ENCODE data around the gene DNAJB1. TPM values are rescaled to one million over a fixed set of nuclear protein-coding genes. Genes with fewer than 3 reads are reported as not detected.

Gene DNAJB1
- total RNA-seq, 1 experiment from 2014 or later: 126 TPM

DNA sequence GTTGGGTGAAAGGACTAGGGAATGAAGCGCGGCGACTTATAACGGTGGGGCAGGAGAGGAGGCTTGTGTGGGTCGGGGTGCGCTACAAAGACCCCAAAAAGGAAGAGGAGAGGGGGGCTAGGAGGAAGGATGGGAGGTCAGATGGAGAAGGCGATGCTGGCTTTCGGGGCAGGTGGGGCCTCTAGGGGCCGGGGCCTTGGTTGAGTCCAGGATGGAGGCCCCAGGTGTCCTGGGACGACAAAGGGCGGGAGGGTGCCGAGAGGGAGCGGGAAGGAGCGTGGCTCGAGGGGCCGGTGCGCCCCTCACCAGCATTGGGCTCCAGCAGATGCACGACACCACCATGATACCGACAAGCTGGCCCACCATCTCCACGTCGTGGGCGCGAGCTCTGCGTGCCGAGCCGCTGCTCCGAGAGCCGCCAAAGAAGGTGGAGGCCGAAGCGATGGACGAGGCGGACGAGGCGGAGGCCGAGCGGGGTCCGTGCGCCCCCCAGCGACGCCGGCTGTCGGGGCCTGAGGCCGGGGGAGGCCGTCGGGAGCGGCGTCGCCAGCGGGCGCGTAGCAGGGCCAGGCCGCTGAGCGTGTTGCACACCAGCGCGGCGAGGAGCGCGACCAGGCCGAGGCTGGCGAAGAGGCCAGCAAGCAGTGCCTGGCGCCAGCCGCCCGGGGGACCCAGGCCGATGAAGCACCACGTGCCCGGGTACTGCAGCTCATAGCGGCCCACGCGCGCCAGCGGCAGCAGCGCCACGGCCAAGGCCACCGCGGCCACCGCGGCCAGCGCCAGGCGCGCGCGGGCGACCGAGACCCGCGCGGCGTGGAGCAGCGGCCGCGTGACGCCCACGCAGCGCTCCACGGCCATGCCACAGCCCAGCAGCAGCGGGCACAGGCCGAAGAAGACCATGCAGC is 44.9 kb downstream of the DNAJB1 start:
- no peak for DNase-seq (ENCODE audit: low read depth)

DNA sequence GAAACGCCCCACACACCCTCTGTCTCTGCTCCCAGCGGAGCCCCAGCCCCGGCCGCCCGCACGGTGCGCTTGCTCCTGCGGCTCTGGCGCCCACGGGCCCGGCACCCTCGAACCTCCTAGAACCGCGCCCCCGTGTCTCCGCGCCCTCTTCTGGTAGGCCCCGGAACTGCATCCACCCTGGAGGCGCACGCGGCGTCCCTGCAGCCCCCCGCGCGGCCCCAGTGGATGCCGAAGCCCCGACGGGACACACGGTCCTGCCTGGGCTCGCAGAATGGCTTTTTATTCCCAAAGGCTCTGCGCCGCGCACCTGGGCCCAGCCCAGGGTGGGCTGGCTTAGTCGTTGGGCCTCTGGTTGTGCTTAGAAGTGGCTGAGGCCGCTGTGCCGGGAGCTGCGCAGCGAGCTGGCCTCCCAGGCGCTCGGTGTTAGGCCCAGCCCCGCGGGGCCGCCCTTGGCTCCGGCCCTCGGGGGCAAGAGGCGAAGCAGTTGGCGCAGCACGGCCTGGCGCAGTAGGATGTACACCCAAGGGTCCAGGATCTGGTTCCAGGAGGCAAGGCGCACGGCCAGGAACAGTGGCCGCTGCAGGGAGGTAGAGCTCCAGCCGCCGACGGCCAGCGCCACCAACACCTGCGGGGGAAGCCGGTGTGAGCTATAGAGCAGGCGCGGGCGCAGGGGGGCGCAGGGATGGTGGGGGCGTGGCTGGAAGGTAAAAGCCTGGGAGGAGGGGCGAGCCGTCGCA is 45.8 kb downstream of the DNAJB1 start:
- DNase-seq (ENCODE audit: low read depth): no peak

DNA sequence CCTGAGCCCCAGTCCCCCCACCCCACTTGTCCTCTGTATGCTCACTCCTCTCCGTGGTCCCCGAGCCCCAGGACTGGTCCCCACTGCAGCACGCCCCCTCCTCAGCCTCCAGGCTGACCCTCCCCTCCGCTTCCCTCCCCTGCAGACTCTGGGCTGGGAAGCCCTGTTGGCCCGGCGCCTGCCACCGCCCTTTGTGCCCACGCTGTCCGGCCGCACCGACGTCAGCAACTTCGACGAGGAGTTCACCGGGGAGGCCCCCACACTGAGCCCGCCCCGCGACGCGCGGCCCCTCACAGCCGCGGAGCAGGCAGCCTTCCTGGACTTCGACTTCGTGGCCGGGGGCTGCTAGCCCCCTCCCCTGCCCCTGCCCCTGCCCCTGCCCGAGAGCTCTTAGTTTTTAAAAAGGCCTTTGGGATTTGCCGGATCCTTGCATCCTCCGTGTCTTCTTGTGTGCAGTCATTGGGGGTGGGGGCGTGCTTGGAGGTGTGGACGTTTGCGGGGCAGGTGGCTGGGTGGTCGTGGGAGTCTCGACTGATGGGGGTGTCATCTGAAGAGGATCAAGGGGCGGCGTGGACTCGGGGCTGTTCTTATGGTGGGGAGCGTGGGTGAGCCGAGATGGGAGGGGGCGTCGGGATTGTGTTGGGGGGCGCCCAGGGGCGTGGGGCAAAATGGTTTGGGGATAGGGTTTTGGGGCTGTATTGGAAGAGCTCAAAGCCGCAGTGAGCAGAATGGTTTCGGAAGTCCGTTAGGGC is 46.6 kb downstream of the DNAJB1 start:
- no peak for DNase-seq (ENCODE audit: low read depth)

DNA sequence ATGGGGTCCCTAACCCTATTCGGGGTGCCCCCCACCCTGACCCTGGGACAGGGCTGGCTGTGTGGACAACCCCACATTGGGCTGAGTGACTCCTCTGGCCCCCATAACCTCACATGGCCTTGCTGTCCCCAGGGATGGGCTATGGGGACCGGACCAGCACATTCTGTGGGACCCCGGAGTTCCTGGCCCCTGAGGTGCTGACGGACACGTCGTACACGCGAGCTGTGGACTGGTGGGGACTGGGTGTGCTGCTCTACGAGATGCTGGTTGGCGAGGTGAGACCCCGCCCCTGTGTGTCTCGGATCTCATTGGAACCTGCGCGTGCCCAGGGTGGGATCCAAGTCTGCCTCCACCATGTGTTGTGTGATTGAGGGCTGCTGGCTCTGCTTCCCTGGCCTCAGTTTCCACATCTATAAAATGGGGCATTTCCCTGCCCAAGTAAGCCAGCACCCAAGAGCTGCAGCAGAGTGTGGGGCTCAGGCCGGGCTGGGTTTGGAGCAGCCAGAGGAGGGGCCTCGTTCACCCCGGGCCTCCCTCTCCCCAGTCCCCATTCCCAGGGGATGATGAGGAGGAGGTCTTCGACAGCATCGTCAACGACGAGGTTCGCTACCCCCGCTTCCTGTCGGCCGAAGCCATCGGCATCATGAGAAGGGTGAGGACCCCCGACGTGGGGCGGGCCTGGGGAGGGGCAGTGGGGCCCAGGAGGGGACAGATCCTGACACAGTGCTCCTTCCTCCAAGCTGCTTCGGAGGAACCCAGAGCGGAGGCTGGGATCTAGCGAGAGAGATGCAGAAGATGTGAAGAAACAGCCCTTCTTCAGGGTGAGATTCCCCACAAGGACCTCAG is 47.9 kb downstream of the DNAJB1 start:
- no peak for DNase-seq (ENCODE audit: low read depth)

DNA sequence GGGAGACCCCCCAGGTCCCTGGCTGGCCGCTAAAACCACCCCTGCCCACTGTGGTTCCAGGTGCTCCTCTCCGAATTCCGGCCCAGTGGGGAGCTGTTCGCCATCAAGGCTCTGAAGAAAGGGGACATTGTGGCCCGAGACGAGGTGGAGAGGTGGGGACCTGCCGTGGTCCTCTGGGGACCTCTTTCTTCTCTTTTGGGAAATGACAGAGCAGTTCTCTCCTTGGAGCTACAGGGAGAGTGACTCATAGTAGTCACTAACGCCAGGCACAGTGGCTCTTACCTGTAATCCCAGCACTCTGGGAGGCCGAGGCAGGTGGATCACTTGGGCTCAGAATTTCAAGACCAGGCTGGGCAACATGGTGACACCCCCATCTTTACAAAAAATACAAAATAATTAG is 50.4 kb downstream of the DNAJB1 start:
- DNase-seq (ENCODE audit: low read depth): no peak

DNA sequence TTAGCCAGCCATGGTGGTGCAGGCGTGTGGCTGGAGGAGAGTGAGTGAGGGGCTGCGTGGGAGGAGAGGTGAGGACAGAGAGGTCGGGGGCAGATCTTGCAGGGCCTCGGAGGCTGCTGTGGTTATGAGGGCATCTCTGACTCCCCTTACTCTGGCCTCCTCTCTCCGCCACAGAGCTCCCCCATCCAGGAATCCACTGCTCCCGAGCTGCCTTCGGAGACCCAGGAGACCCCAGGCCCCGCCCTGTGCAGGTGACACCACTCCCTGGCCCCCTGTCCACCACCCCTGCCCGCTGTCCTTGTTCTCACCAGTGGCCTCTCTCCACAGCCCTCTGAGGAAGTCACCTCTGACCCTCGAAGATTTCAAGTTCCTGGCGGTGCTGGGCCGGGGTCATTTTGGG is 50.8 kb downstream of the DNAJB1 start:
- no peak for DNase-seq (ENCODE audit: low read depth)

Small RNAs within 50 kb of the gene (small RNA-seq; reads per million reads assigned to genes)
- not detected for gene SNRPGP15

Other genes with a start within 250 kb of the DNAJB1 start
- 11.8 and 14.5 TPM in 2 replicates for gene ADGRE5, start 137.0 kb downstream of the DNAJB1 start, total RNA-seq (2014; rRNA removed; shearing (Covaris generic))
- gene DDX39A, start 99.1 kb downstream of the DNAJB1 start, total RNA-seq (2014; rRNA removed; shearing (Covaris generic)): 264 and 265 TPM in 2 replicates
- gene PKN1, start 85.1 kb downstream of the DNAJB1 start, total RNA-seq (2014; rRNA removed; shearing (Covaris generic)): 109 and 158 TPM in 2 replicates
- gene PTGER1, start 43.0 kb downstream of the DNAJB1 start, total RNA-seq (2014; rRNA removed; shearing (Covaris generic)): 0.37 and 0.43 TPM in 2 replicates
- gene GIPC1, start 22.3 kb downstream of the DNAJB1 start, total RNA-seq (2014; rRNA removed; shearing (Covaris generic)): 231 and 243 TPM in 2 replicates
- 97.1 and 144 TPM in 2 replicates for gene TECR, start 11.2 kb upstream of the DNAJB1 start, total RNA-seq (2014; rRNA removed; shearing (Covaris generic))
- 284 and 475 TPM in 2 replicates for gene NDUFB7, start 53.7 kb upstream of the DNAJB1 start, total RNA-seq (2014; rRNA removed; shearing (Covaris generic))
- gene CLEC17A, start 64.7 kb upstream of the DNAJB1 start, total RNA-seq (2014; rRNA removed; shearing (Covaris generic)): not detected in 2 replicates
- gene ADGRE3, start 156.4 kb upstream of the DNAJB1 start, total RNA-seq (2014; rRNA removed; shearing (Covaris generic)): not detected in 2 replicates
- 7.9 TPM in 2 replicates for gene ZNF333, start 171.7 kb upstream of the DNAJB1 start, total RNA-seq (2014; rRNA removed; shearing (Covaris generic))